IPS-15b (cell line): ENCODE measurements around the gene MLKL.

Experiments used
- H3K27me3 ChIP-seq: one replicate; pipeline ENCODE4 v1.6.1; 2013; ENCODE audit warnings: low read length; ENCODE audit not compliant: control insufficient read depth, insufficient read depth
- H3K36me3 ChIP-seq: one replicate; pipeline ENCODE4 v1.6.1; 2013; ENCODE audit warnings: low read length; ENCODE audit not compliant: control insufficient read depth, insufficient read depth
- H3K4me1 ChIP-seq: one replicate; pipeline ENCODE4 v1.6.1; 2013; ENCODE audit warnings: mild to moderate bottlenecking, low read length; ENCODE audit not compliant: control insufficient read depth, insufficient read depth
- H3K4me3 ChIP-seq: one replicate; pipeline ENCODE4 v1.5.1; 2013; ENCODE audit warnings: low read depth, low read length
- H3K9ac ChIP-seq: one replicate; pipeline ENCODE4 v1.6.1; 2013; ENCODE audit warnings: low read depth, mild to moderate bottlenecking, low read length
- H3K9me3 ChIP-seq: one replicate; pipeline ENCODE4 v1.6.1; 2013; ENCODE audit warnings: mild to moderate bottlenecking, low read length; ENCODE audit not compliant: control insufficient read depth, insufficient read depth

MLKL gene

DNA sequence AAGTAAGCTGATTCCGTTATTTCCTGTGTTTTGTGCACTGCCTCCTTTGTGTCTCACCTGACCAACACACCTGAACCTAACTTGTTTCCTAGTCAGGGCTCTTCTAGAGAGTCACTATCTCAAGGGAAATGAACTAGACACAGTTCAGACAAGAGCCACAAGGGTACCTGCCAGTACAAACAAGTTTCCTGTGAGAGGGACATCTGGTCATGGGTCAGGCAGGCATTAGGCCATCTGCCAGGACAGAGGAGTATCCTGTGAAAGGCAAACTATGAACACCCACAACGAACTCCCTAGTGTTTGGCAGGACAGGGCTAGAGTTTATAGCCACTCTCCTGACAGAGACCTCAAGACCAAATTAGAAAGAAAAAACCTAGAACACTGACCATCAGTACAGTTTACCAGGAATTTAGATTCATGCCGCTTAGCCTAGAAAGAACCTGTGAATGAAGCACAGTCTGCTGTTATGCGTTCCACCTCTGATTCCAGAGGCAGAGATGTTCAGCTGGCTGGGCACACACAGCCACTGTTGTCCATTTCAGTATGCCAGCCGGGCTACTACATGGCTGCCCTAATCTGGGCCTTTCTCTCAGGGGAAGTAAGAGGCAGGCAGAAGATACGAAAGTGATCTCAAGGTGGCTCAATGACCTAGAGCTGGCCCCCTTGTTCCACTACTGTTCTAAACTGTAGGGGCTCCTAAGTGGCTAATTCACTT, 73.0 kb downstream of the MLKL start:
- Histone ChIP-seq H3K9me3 (no peaks in the 10 kb centered on the region), H3K9ac (no peak overlapping the region), H3K4me1 (no peaks in the 10 kb centered on the region), H3K27me3 (no peaks in the 10 kb centered on the region), H3K4me3 (no peak overlapping the region), H3K36me3 (peaks cover 67% of the 10 kb centered on the region)

DNA sequence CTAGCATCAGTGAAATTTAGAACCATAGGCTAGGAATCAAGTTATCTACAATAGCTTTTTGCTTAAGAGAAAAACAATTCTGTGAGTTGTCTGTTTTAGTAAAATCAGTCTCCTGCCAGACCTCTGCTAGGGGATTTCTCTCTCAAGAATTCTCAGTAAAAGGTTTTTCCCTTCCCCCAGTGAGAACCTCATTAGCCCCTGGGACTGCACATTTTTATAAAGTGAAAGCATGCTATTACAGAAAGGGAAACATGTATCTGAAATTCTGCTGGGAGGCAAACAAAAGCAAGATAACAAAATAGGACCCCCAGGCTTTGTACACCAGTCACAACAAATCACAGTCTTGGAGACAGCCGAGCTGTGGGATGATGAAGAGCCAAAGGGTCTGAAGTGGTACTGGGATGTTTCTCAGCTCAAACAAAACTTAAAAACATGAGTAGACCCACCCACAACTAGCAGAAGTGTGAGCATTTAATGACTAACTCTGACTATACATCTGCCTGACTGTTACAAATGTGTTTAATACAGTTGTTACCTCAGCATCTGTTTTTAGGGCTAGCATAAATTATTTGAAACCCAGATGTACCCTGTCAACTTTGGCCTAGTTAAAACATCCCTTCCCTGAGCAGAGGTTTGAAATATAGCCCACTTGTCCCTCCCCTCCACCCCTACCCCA, 73.8 kb downstream of the MLKL start:
- Histone ChIP-seq H3K9ac (no peak overlapping the region), H3K4me3 (no peak overlapping the region), H3K36me3 (peaks cover 63% of the 10 kb centered on the region), H3K27me3 (no peaks in the 10 kb centered on the region), H3K4me1 (peaks cover 2% of the 10 kb centered on the region), H3K9me3 (no peaks in the 10 kb centered on the region)

DNA sequence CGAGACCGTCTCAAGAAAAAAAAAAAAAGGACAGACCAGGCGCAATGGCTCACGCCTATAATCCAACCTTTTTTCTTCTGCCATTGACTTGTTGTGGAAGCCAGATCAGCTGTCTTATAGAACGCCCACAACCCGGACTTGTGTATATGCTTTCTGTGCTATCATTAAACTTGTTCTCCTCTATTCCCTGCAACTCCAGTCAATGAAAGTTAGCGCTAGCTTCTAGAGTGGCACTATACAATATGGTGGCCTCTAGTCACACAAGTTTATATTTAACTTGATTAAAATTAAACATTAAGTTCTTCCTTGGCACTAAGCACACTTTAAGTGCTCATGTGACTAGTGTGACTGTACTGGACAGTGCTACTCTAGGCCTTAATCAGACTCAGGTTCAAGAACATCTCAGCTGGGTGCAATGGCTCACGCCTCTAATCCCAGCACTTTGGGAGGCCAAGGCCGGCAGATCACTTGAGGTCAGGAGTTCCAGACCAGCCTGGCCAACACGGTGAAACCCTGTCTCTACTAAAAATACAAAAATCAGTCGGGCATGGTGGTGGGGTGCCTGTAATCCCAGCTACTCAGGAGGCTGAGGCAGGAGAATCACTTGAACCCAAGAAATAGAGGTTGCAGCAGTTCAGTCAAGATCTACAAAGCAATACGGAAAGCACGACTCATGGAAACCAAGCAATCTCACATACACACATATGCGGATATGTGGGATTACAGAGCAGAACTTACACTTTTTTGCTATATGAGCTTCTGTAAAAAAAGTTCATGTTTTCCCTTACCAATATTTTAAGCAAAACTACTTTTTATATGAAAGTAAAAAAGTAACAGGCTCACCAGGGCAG, 74.9 kb downstream of the MLKL start:
- Histone ChIP-seq H3K36me3 (peaks cover 56% of the 10 kb centered on the region), H3K4me1 (peaks cover 3% of the 10 kb centered on the region), H3K9ac (no peak overlapping the region), H3K9me3 (no peaks in the 10 kb centered on the region), H3K27me3 (no peaks in the 10 kb centered on the region), H3K4me3 (no peak overlapping the region)

DNA sequence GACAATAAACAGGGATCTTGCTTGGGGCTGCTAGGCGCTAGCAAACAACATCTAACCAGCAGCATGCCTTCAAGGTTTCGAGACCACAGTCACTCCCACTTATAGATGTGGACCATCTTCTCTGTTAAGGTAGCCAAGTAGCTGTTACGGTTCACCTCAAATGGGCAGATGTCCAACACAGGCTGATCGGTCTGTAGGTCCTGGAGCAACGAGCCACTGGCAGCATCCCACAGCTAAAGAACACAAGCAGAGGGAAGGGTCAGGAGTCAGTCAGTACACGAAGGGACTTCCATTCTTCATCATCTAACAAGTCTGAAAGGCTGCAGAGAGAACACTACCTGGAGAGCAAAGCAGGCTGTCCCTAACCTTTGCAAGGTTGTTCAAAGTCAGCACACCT, 76.8 kb downstream of the MLKL start:
- Histone ChIP-seq H3K9me3 (no peaks in the 10 kb centered on the region), H3K4me3 (no peak overlapping the region), H3K4me1 (peaks cover 3% of the 10 kb centered on the region), H3K9ac (no peak overlapping the region), H3K36me3 (peaks cover 45% of the 10 kb centered on the region), H3K27me3 (no peaks in the 10 kb centered on the region)

DNA sequence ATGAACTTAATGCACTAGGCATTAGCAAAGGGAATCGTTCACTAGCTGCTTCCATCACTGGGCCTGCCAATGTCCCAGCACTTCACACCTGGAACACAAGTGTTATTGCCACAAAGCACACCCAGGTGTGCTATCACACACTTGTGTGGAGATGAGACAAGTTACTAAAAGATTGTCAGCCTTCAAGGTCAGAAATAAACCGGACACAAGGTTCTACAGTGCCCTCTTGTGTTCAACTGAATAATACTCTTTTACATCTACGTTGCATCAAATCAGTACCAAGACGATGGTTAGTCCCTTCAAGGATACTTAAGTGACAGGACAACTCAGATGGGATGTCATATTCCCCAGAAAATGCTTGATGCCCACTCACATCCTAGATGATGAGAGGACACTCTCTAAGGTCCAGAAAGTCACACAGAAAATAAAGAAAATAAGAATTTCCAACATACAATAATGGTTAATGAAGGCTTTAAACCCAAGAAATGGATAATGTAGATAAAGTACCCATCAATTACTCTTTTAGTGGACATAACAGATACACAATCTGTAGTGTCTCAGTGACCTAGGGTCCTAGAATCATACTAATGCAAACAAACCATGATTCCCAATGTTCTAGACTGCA, 77.3 kb downstream of the MLKL start:
- H3K27me3 ChIP-seq = no peaks in the 10 kb centered on the region
- peaks cover 40% of the 10 kb centered on the region for H3K36me3 ChIP-seq
- no peaks in the 10 kb centered on the region for H3K9me3 ChIP-seq
- no peak overlapping the region for H3K4me3 ChIP-seq
- no peak overlapping the region for H3K9ac ChIP-seq
- peaks cover 3% of the 10 kb centered on the region for H3K4me1 ChIP-seq

DNA sequence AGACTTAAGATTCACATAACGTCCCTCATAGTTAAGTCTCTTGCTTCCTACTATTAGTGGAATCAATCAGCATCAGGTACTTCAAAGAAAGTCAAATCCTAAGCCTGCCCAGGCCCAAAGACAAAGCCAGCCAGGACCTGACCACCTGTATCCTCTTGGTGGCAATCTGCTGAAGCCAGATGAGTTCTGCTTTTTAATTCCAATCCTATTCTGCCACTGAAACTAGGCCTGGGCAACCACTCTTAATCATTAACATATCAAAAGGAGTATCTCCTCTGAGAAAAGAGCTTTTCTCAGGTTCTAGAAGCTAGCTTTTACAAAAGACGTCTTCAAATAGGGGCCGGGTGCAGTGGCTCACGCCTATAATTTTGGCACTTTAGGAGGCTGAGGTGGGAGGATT, 78.7 kb downstream of the MLKL start:
- Histone ChIP-seq H3K9ac (no peak overlapping the region), H3K9me3 (no peaks in the 10 kb centered on the region), H3K4me3 (no peak overlapping the region), H3K27me3 (no peaks in the 10 kb centered on the region), H3K36me3 (peaks cover 27% of the 10 kb centered on the region), H3K4me1 (peaks cover 3% of the 10 kb centered on the region)
